Breast epithelium (tissue), 4 donors: ENCODE measurements around the gene OSBPL6. TPM values are rescaled to one million over a fixed set of nuclear protein-coding genes. Genes with fewer than 3 reads are reported as not detected.

Experiments
- DNase-seq, 2 donors: peaks; one replicate each; pipeline ENCODE4 v3.0.0-alpha.2; 2019; ENCODE audit warnings: low spot score in 2 of 2
- H3K27ac ChIP-seq, 2 donors: fragments of 200-600 bp; sonication (generic) in 1 of 2; one replicate each; pipeline ENCODE4 v1.5.1; 2016 to 2019; ENCODE audit warnings: mild to moderate bottlenecking in 1 of 2
- H3K27me3 ChIP-seq, 2 donors: fragments of 200-600 bp; sonication (generic) in 1 of 2; one replicate each; pipeline versions ENCODE4 v1.5.1 to v1.6.0; 2017 to 2019; ENCODE audit warnings: control low read depth in 1 of 2, mild to moderate bottlenecking in 1 of 2
- H3K36me3 ChIP-seq: fragments of 200-600 bp; one replicate; pipeline ENCODE4 v1.5.1; 2019
- H3K4me1 ChIP-seq, 2 donors: fragments of 200-600 bp; sonication (generic); one replicate each; pipeline ENCODE4 v1.5.1; 2016 to 2019; ENCODE audit warnings: control low read depth in 1 of 2
- H3K4me3 ChIP-seq, 3 donors: fragments of 200-600 bp; sonication (generic); 1 replicate in 2 of 3; 2 replicates in 1 of 3; pipeline ENCODE4 v1.5.1; 2016 to 2019; ENCODE audit warnings: mild to moderate bottlenecking in 3 of 3, moderate library complexity in 2 of 3
- H3K9me3 ChIP-seq, 2 donors: fragments of 200-600 bp; sonication (generic) in 1 of 2; one replicate each; pipeline ENCODE4 v1.5.1; 2016 to 2019; ENCODE audit warnings: control low read depth in 1 of 2
- POLR2A ChIP-seq: fragments of 450-650 bp; IDR thresholded peaks from one replicate; pipeline ENCODE4 v1.6.1; 2016; ENCODE audit warnings: antibody characterized with exemption, mild to moderate bottlenecking, moderate library complexity
- POLR2AphosphoS5 ChIP-seq, 3 donors: sonication (generic); formaldehyde crosslinking; IDR thresholded peaks; one replicate each; pipeline ENCODE4 v1.6.1; 2017; ENCODE audit warnings: antibody characterized with exemption in 3 of 3
- intact Hi-C: fragments of 100-400 bp; cut with DNase I; formaldehyde crosslinking; loops from one replicate; pipeline ENCODE4 v1.15.1; 2023; ENCODE audit warnings: low total_unique reads
- total RNA-seq, 3 donors: library from RNA; depleted of rRNA; stranded (reverse); fragments of >200 nt; gene quantifications; one replicate each; pipeline ENCODE4 v1.1.0, GENCODE V29; 2016
- TF ChIP-seq, protein P1 (sequence below), 3 donors: fragments of 450-650 bp; IDR thresholded peaks; one replicate each; pipeline ENCODE4 v1.5.1; 2016 to 2017; ENCODE audit warnings: antibody characterized with exemption in 3 of 3, mild to moderate bottlenecking in 3 of 3, moderate library complexity in 3 of 3

The OSBPL6 gene
- total RNA-seq, 3 donors from 2014 or later = 1.3 to 4.8 (median 1.8) TPM

DNA sequence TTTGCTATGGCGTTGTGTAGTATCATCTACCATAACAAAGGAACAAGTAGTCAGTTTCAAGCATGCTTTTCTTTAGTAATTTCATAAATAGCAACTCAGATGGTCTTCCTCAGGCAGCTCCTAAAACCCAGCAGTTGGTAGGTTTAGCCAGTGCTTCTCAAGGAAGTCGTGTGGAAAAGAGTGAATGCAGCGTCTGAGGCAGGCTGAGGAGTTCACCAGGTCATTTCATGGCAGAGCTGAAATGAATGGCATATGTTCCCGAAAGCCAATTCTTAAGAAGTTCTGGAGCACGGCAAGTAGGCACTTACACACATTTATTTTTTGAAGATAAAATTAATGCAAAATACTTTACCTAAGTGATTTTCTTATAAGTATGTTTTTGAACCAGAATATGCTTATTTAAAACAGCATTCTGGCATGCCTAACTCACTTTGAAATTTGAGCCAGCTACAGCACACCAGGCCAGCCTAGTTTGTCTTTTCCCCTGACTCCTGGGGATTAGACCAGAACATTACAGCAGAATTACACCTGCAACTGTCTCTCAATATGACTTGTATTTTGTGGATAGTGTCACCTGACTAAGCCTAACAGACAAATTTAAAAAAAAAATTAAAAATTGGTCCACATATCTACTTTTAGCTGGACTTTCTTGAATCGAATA lies 62.2 kb downstream of the OSBPL6 start:
- H3K36me3 ChIP-seq = no peaks in the 10 kb centered on the region
- no peaks in the 10 kb centered on the region for H3K9me3 ChIP-seq
- intact Hi-C loops = loop anchor here (10.0 kb wide), 1 partner anchor 818 kb away; no protein-coding TSS in a partner anchor
- no peaks in the 10 kb centered on the region for H3K27me3 ChIP-seq
- no peak overlapping the region for H3K27ac ChIP-seq
- TF ChIP-seq POLR2A = no peak
- no peak overlapping the region for H3K4me3 ChIP-seq
- no peaks in the 10 kb centered on the region for H3K4me1 ChIP-seq
- DNase-seq = no peak

DNA sequence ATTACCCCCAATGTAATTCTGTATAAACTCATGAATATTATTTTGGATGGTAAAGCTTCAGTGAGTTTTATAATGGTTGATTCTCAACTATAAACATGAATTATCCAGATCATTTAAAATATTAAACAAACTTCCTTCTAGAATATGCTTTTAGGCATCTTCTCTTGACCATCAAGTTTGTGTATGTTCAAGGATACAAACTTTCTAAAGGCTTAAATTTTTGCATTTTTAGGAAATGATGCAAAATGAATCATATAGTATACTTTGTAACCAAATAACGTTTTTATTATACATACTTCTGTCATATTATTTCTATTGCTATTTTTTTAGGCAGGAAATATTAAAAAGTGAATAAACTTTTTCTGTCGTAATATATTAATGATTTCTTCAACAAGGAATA lies 62.8 kb downstream of the OSBPL6 start:
- Histone ChIP-seq H3K36me3 (no peaks in the 10 kb centered on the region), H3K27ac (no peak overlapping the region), H3K4me3 (no peak overlapping the region), H3K9me3 (no peaks in the 10 kb centered on the region), H3K27me3 (no peaks in the 10 kb centered on the region), H3K4me1 (no peaks in the 10 kb centered on the region)
- intact Hi-C loops = loop anchor here (10.0 kb wide), 1 partner anchor 818 kb away; no protein-coding TSS in a partner anchor
- no peak for DNase-seq
- TF ChIP-seq, protein P1, sequence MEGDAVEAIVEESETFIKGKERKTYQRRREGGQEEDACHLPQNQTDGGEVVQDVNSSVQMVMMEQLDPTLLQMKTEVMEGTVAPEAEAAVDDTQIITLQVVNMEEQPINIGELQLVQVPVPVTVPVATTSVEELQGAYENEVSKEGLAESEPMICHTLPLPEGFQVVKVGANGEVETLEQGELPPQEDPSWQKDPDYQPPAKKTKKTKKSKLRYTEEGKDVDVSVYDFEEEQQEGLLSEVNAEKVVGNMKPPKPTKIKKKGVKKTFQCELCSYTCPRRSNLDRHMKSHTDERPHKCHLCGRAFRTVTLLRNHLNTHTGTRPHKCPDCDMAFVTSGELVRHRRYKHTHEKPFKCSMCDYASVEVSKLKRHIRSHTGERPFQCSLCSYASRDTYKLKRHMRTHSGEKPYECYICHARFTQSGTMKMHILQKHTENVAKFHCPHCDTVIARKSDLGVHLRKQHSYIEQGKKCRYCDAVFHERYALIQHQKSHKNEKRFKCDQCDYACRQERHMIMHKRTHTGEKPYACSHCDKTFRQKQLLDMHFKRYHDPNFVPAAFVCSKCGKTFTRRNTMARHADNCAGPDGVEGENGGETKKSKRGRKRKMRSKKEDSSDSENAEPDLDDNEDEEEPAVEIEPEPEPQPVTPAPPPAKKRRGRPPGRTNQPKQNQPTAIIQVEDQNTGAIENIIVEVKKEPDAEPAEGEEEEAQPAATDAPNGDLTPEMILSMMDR (IDR thresholded peaks at IDR 0.05) = no peak
- TF ChIP-seq POLR2A (no peak), POLR2AphosphoS5 (IDR thresholded peaks at IDR 0.05) (no peak)

GRCh38 chr2:178258916-178259315 lies 64.6 kb downstream of the OSBPL6 start:
- H3K27me3 ChIP-seq = no peaks in the 10 kb centered on the region
- no peak overlapping the region for H3K4me3 ChIP-seq
- no peak for DNase-seq
- TF ChIP-seq, protein P1 (IDR thresholded peaks at IDR 0.05) = no peak
- TF ChIP-seq POLR2A (no peak), POLR2AphosphoS5 (IDR thresholded peaks at IDR 0.05) (no peak)
- intact Hi-C loops = loop anchor here (10.0 kb wide), 1 partner anchor 816 kb away; no protein-coding TSS in a partner anchor
- H3K4me1 ChIP-seq = no peaks in the 10 kb centered on the region
- H3K9me3 ChIP-seq = no peaks in the 10 kb centered on the region
- no peak overlapping the region for H3K27ac ChIP-seq
- no peaks in the 10 kb centered on the region for H3K36me3 ChIP-seq

DNA sequence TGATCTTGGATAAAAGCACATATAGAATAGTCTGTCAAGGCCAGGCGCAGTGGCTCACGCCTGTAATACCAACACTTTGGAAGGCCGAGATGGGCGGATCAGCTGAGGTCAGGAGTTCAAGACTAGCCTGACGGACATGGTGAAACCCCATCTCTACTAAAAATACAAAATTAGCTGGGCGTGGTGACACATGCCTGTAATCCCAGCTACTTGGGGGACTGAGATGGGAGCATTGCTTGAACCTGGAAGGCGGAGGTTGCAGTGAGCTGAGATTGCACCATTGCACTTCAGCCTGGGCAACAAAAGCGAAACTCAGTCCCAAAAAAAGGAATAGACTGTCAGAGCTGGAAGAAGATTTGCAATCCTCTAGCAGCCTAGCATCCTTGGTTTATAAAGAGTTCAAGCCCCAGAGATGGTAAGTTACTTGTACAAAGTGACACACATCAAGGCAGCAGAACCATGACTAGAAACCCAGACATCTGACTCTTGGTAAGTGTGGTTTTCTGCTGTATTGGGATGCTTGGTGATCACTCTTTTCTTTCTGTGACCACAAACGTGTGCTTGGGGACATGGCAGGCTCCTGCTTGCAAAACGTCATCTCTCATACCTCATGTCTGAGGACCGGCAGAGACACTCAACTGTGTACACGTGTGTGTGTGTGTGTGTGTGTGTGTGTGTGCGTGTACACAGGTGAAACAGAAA lies 69.0 kb downstream of the OSBPL6 start:
- Histone ChIP-seq H3K4me3 (no peak overlapping the region), H3K27me3 (no peaks in the 10 kb centered on the region), H3K4me1 (no peaks in the 10 kb centered on the region), H3K36me3 (no peaks in the 10 kb centered on the region), H3K27ac (no peak overlapping the region), H3K9me3 (no peaks in the 10 kb centered on the region)
- TF ChIP-seq POLR2A = no peak
- no peak for DNase-seq
- intact Hi-C loops = no loop called here

GRCh38 chr2:178264211-178264610 lies 69.9 kb downstream of the OSBPL6 start:
- Histone ChIP-seq H3K4me1 (no peaks in the 10 kb centered on the region), H3K4me3 (no peak overlapping the region), H3K36me3 (no peaks in the 10 kb centered on the region), H3K9me3 (no peaks in the 10 kb centered on the region), H3K27ac (no peak overlapping the region), H3K27me3 (no peaks in the 10 kb centered on the region)
- no peak for DNase-seq
- intact Hi-C loops = no loop called here
- TF ChIP-seq, protein P1 (IDR thresholded peaks at IDR 0.05) = no peak
- TF ChIP-seq POLR2AphosphoS5 (IDR thresholded peaks at IDR 0.05) (no peak), POLR2A (no peak)

DNA sequence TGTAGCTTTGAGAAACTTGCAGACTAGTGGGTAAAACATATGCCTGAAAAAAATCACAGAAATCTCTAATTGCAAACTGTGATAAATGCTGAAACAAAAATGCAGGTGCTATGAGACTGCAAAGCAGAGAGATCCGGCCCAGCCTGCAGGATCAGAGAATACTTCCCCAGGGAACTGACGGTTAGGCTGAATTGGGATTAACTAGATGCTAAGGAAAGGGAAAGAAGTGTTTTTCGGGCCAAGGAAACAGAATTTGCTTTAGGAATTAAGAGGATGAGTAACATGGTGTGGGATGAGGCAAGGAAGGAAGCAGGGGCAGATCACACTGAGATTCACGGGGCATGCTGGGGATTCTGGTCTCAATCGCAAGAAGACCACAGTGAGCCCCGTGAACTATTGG lies 71.5 kb downstream of the OSBPL6 start:
- no peak for DNase-seq
- intact Hi-C loops = no loop called here
- Histone ChIP-seq H3K27me3 (no peaks in the 10 kb centered on the region), H3K27ac (no peak overlapping the region), H3K36me3 (no peaks in the 10 kb centered on the region), H3K9me3 (no peaks in the 10 kb centered on the region), H3K4me1 (no peaks in the 10 kb centered on the region), H3K4me3 (no peak overlapping the region)
- TF ChIP-seq POLR2AphosphoS5 (IDR thresholded peaks at IDR 0.05) (no peak), POLR2A (no peak)
- TF ChIP-seq, protein P1 (IDR thresholded peaks at IDR 0.05) = no peak
